Keratinocyte (primary cell): Measurements from ENCODE around the gene TXNRD2. TPM values are rescaled to one million over a fixed set of nuclear protein-coding genes. Genes with fewer than 3 reads are reported as not detected.

ENCODE experiments used
- DNase-seq: peaks from one replicate; pipeline ENCODE4 v3.0.0-alpha.2; 2011; ENCODE audit warnings: low read depth, missing footprints, low spot score
- FAIRE-seq: peaks from 2 replicates; lab custom pipeline; 2011; peaks lifted over from hg19 to GRCh38; lab: Jason Lieb, UNC
- H2AFZ ChIP-seq: 2 replicates; pipeline ENCODE4 v1.6.0; 2012; ENCODE audit warnings: low read length, control low read depth, inconsistent platforms; ENCODE audit not compliant: control insufficient read depth
- H3K27ac ChIP-seq: 2 replicates; pipeline ENCODE4 v1.5.1; 2011; ENCODE audit warnings: low read length; ENCODE audit not compliant: control insufficient read depth, insufficient read depth
- H3K27me3 ChIP-seq: 3 replicates; pipeline ENCODE4 v1.6.0; 2011; ENCODE audit warnings: low read length; ENCODE audit not compliant: control insufficient read depth, insufficient read depth; ENCODE audit errors: extremely low read depth
- H3K36me3 ChIP-seq, 2 experiments: 2 replicates in 1 of 2; 3 replicates in 1 of 2; pipeline ENCODE4 v1.5.1; 2011; ENCODE audit warnings: low read length in 2 of 2, mild to moderate bottlenecking in 1 of 2; ENCODE audit not compliant: control insufficient read depth in 2 of 2, insufficient read depth in 2 of 2; ENCODE audit errors: extremely low read depth in 1 of 2
- H3K4me1 ChIP-seq: 3 replicates; pipeline ENCODE4 v1.5.1; 2011; ENCODE audit warnings: low read length; ENCODE audit not compliant: control insufficient read depth, insufficient read depth; ENCODE audit errors: extremely low read depth
- H3K4me2 ChIP-seq: 3 replicates; pipeline ENCODE4 v1.6.0; 2011; ENCODE audit warnings: low read depth, low read length; ENCODE audit not compliant: control insufficient read depth, insufficient read depth; ENCODE audit errors: extremely low read depth
- H3K4me3 ChIP-seq, 3 experiments: fragments of 200-600 bp in 1 of 3; sonication (generic) in 1 of 3; 2 replicates in 2 of 3; 3 replicates in 1 of 3; pipeline ENCODE4 v1.5.1; 2011 to 2016; ENCODE audit warnings: low read length in 3 of 3, mild to moderate bottlenecking in 3 of 3, control low read depth in 2 of 3, inconsistent platforms in 1 of 3, low read depth in 1 of 3, mixed read lengths in 1 of 3, mixed run types in 1 of 3, moderate library complexity in 1 of 3; ENCODE audit not compliant: control insufficient read depth in 2 of 3, insufficient read depth in 2 of 3; ENCODE audit errors: extremely low read depth in 1 of 3
- H3K79me2 ChIP-seq: 2 replicates; pipeline ENCODE4 v1.6.0; 2012; ENCODE audit warnings: low read length; ENCODE audit not compliant: control insufficient read depth, insufficient read depth
- H3K9ac ChIP-seq: 3 replicates; pipeline ENCODE4 v1.6.0; 2011; ENCODE audit warnings: low read length; ENCODE audit not compliant: control insufficient read depth, insufficient read depth; ENCODE audit errors: extremely low read depth
- H3K9me1 ChIP-seq: 3 replicates; pipeline ENCODE4 v1.6.0; 2011; ENCODE audit warnings: low read length; ENCODE audit not compliant: control insufficient read depth, insufficient read depth; ENCODE audit errors: extremely low read depth
- H3K9me3 ChIP-seq: 2 replicates; pipeline ENCODE4 v1.5.1; 2012; ENCODE audit warnings: low read depth, low read length; ENCODE audit not compliant: control insufficient read depth
- H4K20me1 ChIP-seq: 3 replicates; pipeline ENCODE4 v1.6.0; 2011; ENCODE audit warnings: low read length; ENCODE audit not compliant: control insufficient read depth, insufficient read depth; ENCODE audit errors: extremely low read depth
- EZH2 ChIP-seq: IDR thresholded peaks from one replicate; pipeline ENCODE4 v1.6.1; 2012; ENCODE audit warnings: inconsistent platforms, mild to moderate bottlenecking, low read length, moderate library complexity
- dilution Hi-C: fragments of 300-500 bp; cut with MboI; formaldehyde crosslinking; loops from one replicate; pipeline ENCODE4 v1.7.0; 2020; ENCODE audit warnings: low sequenced_read_pairs; ENCODE audit not compliant: extremely low pct_ligation_motif_present
- polyA plus RNA-seq, 5 experiments: library from polyadenylated mRNA; depleted of rRNA in 3 of 5; stranded (reverse) in 3 of 5; stranded (forward) in 1 of 5; unstranded in 1 of 5; fragments of >200 nt; gene quantifications; 1 replicate in 1 of 5; 2 replicates in 3 of 5; 3 replicates in 1 of 5; pipeline versions ENCODE4 v1.2.1 to v1.2.3, GENCODE V29; 2011 to 2012; ENCODE audit warnings: missing spikeins in 2 of 5, low read depth in 1 of 5, low replicate concordance in 1 of 5
- TF ChIP-seq, protein P1 (sequence below), 3 experiments: IDR thresholded peaks in 1 of 3; conservative IDR thresholded peaks in 1 of 3; optimal IDR thresholded peaks in 1 of 3; 2 replicates in 2 of 3; 3 replicates in 1 of 3; pipeline versions ENCODE3 to v1.5.1; 2011; ENCODE audit warnings: low read length in 3 of 3, mild to moderate bottlenecking in 3 of 3, moderate library complexity in 2 of 3, control low read depth in 1 of 3, inconsistent platforms in 1 of 3; ENCODE audit not compliant: insufficient read depth in 2 of 3; ENCODE audit errors: extremely low read depth in 1 of 3

The TXNRD2 gene
- polyA plus RNA-seq, 1 donor (not counting 4 experiments of a cell fraction or from before 2014, with no cell fraction given) = 16.0 TPM

GRCh38 chr22:19913337-19913936 lies 28.2 kb downstream of the TXNRD2 start:
- no peak overlapping the region for H3K4me3 ChIP-seq
- DNase-seq (no peak), FAIRE-seq (no peak)
- dilution Hi-C loops = no loop called here
- H3K4me2 ChIP-seq = no peak overlapping the region
- no peaks in the 10 kb centered on the region for H3K4me1 ChIP-seq
- no peaks in the 10 kb centered on the region for H4K20me1 ChIP-seq
- TF ChIP-seq EZH2 = no peak
- TF ChIP-seq, protein P1, sequence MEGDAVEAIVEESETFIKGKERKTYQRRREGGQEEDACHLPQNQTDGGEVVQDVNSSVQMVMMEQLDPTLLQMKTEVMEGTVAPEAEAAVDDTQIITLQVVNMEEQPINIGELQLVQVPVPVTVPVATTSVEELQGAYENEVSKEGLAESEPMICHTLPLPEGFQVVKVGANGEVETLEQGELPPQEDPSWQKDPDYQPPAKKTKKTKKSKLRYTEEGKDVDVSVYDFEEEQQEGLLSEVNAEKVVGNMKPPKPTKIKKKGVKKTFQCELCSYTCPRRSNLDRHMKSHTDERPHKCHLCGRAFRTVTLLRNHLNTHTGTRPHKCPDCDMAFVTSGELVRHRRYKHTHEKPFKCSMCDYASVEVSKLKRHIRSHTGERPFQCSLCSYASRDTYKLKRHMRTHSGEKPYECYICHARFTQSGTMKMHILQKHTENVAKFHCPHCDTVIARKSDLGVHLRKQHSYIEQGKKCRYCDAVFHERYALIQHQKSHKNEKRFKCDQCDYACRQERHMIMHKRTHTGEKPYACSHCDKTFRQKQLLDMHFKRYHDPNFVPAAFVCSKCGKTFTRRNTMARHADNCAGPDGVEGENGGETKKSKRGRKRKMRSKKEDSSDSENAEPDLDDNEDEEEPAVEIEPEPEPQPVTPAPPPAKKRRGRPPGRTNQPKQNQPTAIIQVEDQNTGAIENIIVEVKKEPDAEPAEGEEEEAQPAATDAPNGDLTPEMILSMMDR (optimal IDR thresholded peaks at IDR 0.05 in 1 of 3, IDR thresholded peaks at IDR 0.05 in 1 of 3, conservative IDR thresholded peaks at IDR 0.05 in 1 of 3; ENCODE audit: extremely low read depth in 1 of 3, insufficient read depth in 2 of 3, low read length in 3 of 3) = no peak
- H3K36me3 ChIP-seq = peaks cover 13 to 19% of the 10 kb centered on the region in 2 experiments
- no peaks in the 10 kb centered on the region for H3K9me1 ChIP-seq
- H3K9ac ChIP-seq = no peak overlapping the region
- no peak overlapping the region for H3K27ac ChIP-seq
- no peak overlapping the region for H2AFZ ChIP-seq
- H3K27me3 ChIP-seq = no peaks in the 10 kb centered on the region
- no peaks in the 10 kb centered on the region for H3K79me2 ChIP-seq
- H3K9me3 ChIP-seq = no peaks in the 10 kb centered on the region

DNA sequence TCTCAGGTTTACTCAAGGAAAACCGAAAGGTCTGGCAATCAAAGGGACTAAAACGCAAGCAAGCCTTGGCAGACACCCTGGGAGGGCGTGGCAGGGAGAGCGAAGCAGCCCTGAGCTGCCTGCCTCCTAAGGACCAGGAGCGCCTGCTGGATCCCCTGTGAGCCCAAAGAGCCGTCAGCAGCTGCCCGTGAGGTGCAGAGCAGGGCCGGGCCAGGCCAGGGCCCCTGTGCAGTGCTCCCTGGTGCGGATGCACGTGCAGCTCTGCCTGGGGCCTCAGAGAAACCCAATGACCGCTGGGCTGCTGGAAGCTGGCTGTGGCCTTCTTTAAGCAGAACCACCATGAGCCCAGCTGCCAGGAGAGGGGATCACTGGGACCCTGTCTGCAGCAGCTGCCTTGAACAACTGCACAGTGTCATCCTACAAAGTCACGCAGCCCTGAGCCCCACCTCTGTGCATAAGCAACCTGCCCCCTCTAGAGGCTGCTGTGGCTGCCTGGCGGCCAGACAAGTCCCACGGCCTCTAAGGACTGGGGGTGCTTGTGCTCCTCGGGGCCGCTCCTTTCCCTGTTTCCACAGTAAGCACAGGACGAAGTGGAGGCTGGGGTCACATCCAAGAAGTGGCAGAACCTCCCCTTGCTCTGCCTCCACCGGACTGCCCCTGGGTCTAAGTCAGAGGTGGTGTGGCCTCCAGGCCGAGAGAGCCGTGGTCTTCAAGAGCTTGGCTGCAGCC lies 29.2 kb downstream of the TXNRD2 start:
- Histone ChIP-seq H3K9ac (no peak overlapping the region), H3K79me2 (no peaks in the 10 kb centered on the region), H3K27me3 (no peaks in the 10 kb centered on the region), H3K36me3 (peaks cover 6 to 17% of the 10 kb centered on the region in 2 experiments), H3K9me1 (no peaks in the 10 kb centered on the region), H3K4me3 (no peak overlapping the region), H2AFZ (no peak overlapping the region), H4K20me1 (no peaks in the 10 kb centered on the region), H3K27ac (no peak overlapping the region), H3K9me3 (no peaks in the 10 kb centered on the region), H3K4me2 (no peak overlapping the region), H3K4me1 (no peaks in the 10 kb centered on the region)
- FAIRE-seq = no peak
- dilution Hi-C loops = no loop called here
- TF ChIP-seq EZH2 = no peak
- TF ChIP-seq, protein P1 (optimal IDR thresholded peaks at IDR 0.05 in 1 of 3, IDR thresholded peaks at IDR 0.05 in 1 of 3, conservative IDR thresholded peaks at IDR 0.05 in 1 of 3; ENCODE audit: extremely low read depth in 1 of 3, insufficient read depth in 2 of 3, low read length in 3 of 3) = no peak
- DNase-seq = no peak
